HG02840 (cell line): ENCODE measurements around the gene BHLHA15.
"Not testable (repeated sequence)": the region's sequence is repeated elsewhere in the genome, so short reads cannot be mapped to it uniquely, and the experiment has no call there.

Experiments used
- ATAC-seq: cut with Tn5 transposase; IDR thresholded peaks from one replicate; pipeline ENCODE4 v1.9.1; 2021; ENCODE audit warnings: mild to moderate bottlenecking, moderate library complexity, moderate number of reproducible peaks; ENCODE audit not compliant: unreplicated experiment, low FRiP score

Gene BHLHA15

GRCh38 chr7:98206451-98207330, 4.5 kb upstream of the BHLHA15 start:
- no peak for ATAC-seq

GRCh38 chr7:98209166-98209920, 1.9 kb upstream of the BHLHA15 start:
- no peak for ATAC-seq

- ATAC-seq = no peak
These were observed 572 bp upstream of the BHLHA15 start for GRCh38 chr7:98210513-98211220.

- ATAC-seq = no peak
These were observed 665 bp downstream of the BHLHA15 start for GRCh38 chr7:98211676-98212531.

GRCh38 chr7:98212532-98213041, 1.3 kb downstream of the BHLHA15 start:
- no peak for ATAC-seq

GRCh38 chr7:98213296-98213887, 2.2 kb downstream of the BHLHA15 start:
- ATAC-seq = no peak

- no peak for ATAC-seq
These were observed 2.9 kb downstream of the BHLHA15 start for GRCh38 chr7:98213888-98214810.

GRCh38 chr7:98214811-98215321, 3.6 kb downstream of the BHLHA15 start:
- no peak for ATAC-seq

GRCh38 chr7:98215561-98216495, 4.6 kb downstream of the BHLHA15 start:
- no peak for ATAC-seq

- ATAC-seq = no peak
These were observed 5.8 kb downstream of the BHLHA15 start for GRCh38 chr7:98216941-98217622.

GRCh38 chr7:98217623-98218582, 6.7 kb downstream of the BHLHA15 start:
- ATAC-seq = no peak

- ATAC-seq = not testable (repeated sequence)
These were observed 8.1 kb downstream of the BHLHA15 start for GRCh38 chr7:98219382-98219781.

GRCh38 chr7:98221611-98222532, 10.6 kb downstream of the BHLHA15 start:
- ATAC-seq = no peak

GRCh38 chr7:98222533-98223195, 11.4 kb downstream of the BHLHA15 start:
- no peak for ATAC-seq
